Astrocyte (in vitro differentiated cells and primary cell): ENCODE data around the gene RPS6KA2. TPM values are rescaled to one million over a fixed set of nuclear protein-coding genes. Genes with fewer than 3 reads are reported as not detected.
A peak's percentile ranks its signal among the peaks of the same experiment; 100 is the strongest.
"Not testable (repeated sequence)": the region's sequence is repeated elsewhere in the genome, so short reads cannot be mapped to it uniquely, and the experiment has no call there.

Source experiments
- DNase-seq: peaks from one replicate; pipeline ENCODE4 v3.0.0-alpha.2; 2010; ENCODE audit warnings: low read depth
- FAIRE-seq: peaks from 2 replicates; lab custom pipeline; 2011; peaks lifted over from hg19 to GRCh38; lab: Jason Lieb, UNC
- H2AFZ ChIP-seq: 2 replicates; pipeline ENCODE4 v1.6.0; 2012; ENCODE audit warnings: low read depth, low read length, inconsistent platforms
- H3K27ac ChIP-seq: 2 replicates; pipeline ENCODE4 v1.5.1; 2011; ENCODE audit warnings: low read depth, low read length, inconsistent platforms
- H3K27me3 ChIP-seq: 2 replicates; pipeline ENCODE4 v1.6.0; 2011; ENCODE audit warnings: low read length, inconsistent platforms; ENCODE audit not compliant: insufficient read depth
- H3K36me3 ChIP-seq: 2 replicates; pipeline ENCODE4 v1.5.1; 2011; ENCODE audit warnings: low read length, inconsistent platforms; ENCODE audit not compliant: insufficient read depth
- H3K4me1 ChIP-seq: 2 replicates; pipeline ENCODE4 v1.5.1; 2011; ENCODE audit warnings: low read length, inconsistent platforms; ENCODE audit not compliant: insufficient read depth
- H3K4me2 ChIP-seq: 2 replicates; pipeline ENCODE4 v1.6.0; 2012; ENCODE audit warnings: low read length, inconsistent platforms
- H3K4me3 ChIP-seq: 2 replicates; pipeline ENCODE4 v1.5.1; 2011; ENCODE audit warnings: low read depth, mild to moderate bottlenecking, low read length, inconsistent platforms; ENCODE audit not compliant: insufficient read depth
- H3K79me2 ChIP-seq: 2 replicates; pipeline ENCODE4 v1.6.0; 2012; ENCODE audit warnings: mild to moderate bottlenecking, low read length, inconsistent platforms; ENCODE audit not compliant: insufficient read depth
- H3K9ac ChIP-seq: 2 replicates; pipeline ENCODE4 v1.6.0; 2012; ENCODE audit warnings: mild to moderate bottlenecking, low read length, inconsistent platforms
- H3K9me3 ChIP-seq: 2 replicates; pipeline ENCODE4 v1.5.1; 2012; ENCODE audit warnings: low read depth, mild to moderate bottlenecking, low read length, inconsistent platforms; ENCODE audit not compliant: insufficient read depth
- H4K20me1 ChIP-seq: 2 replicates; pipeline ENCODE4 v1.6.0; 2012; ENCODE audit warnings: low read length, inconsistent platforms; ENCODE audit not compliant: insufficient read depth
- H3K27ac Mint-ChIP-seq: one replicate; pipeline ENCODE4 v1.8.0; 2021; ENCODE audit warnings: mild to moderate bottlenecking, mixed read lengths; ENCODE audit not compliant: unreplicated experiment
- H3K27me3 Mint-ChIP-seq: one replicate; pipeline ENCODE4 v1.8.0; 2021; ENCODE audit warnings: low read depth, mixed read lengths; ENCODE audit not compliant: unreplicated experiment
- H3K36me3 Mint-ChIP-seq: one replicate; pipeline ENCODE4 v1.8.0; 2021; ENCODE audit warnings: low read depth, mixed read lengths; ENCODE audit not compliant: unreplicated experiment
- H3K4me1 Mint-ChIP-seq: one replicate; pipeline ENCODE4 v1.8.0; 2021; ENCODE audit warnings: low read depth, mixed read lengths; ENCODE audit not compliant: unreplicated experiment
- H3K4me3 Mint-ChIP-seq: one replicate; pipeline ENCODE4 v1.8.0; 2021; ENCODE audit warnings: mild to moderate bottlenecking, moderate library complexity, mixed read lengths; ENCODE audit not compliant: unreplicated experiment
- H3K9me3 Mint-ChIP-seq: one replicate; pipeline ENCODE4 v1.8.0; 2021; ENCODE audit warnings: mild to moderate bottlenecking, mixed read lengths; ENCODE audit not compliant: unreplicated experiment
- EZH2 ChIP-seq: IDR thresholded peaks from 2 replicates; pipeline ENCODE4 v1.6.1; 2012; ENCODE audit warnings: mild to moderate bottlenecking, low read length, inconsistent platforms; ENCODE audit not compliant: insufficient read depth
- total RNA-seq: library from RNA; stranded (reverse); gene quantifications from 2 replicates; pipeline ENCODE4 v1.2.1, GENCODE V29; 2021
- TF ChIP-seq, protein P1 (sequence below): IDR thresholded peaks from 2 replicates; pipeline ENCODE4 v1.5.1; 2011; ENCODE audit warnings: low read depth, mild to moderate bottlenecking, inconsistent platforms, low read length, moderate library complexity; ENCODE audit not compliant: insufficient read depth

The RPS6KA2 gene
- total RNA-seq, 1 donor from 2014 or later, result 33.5 TPM

DNA sequence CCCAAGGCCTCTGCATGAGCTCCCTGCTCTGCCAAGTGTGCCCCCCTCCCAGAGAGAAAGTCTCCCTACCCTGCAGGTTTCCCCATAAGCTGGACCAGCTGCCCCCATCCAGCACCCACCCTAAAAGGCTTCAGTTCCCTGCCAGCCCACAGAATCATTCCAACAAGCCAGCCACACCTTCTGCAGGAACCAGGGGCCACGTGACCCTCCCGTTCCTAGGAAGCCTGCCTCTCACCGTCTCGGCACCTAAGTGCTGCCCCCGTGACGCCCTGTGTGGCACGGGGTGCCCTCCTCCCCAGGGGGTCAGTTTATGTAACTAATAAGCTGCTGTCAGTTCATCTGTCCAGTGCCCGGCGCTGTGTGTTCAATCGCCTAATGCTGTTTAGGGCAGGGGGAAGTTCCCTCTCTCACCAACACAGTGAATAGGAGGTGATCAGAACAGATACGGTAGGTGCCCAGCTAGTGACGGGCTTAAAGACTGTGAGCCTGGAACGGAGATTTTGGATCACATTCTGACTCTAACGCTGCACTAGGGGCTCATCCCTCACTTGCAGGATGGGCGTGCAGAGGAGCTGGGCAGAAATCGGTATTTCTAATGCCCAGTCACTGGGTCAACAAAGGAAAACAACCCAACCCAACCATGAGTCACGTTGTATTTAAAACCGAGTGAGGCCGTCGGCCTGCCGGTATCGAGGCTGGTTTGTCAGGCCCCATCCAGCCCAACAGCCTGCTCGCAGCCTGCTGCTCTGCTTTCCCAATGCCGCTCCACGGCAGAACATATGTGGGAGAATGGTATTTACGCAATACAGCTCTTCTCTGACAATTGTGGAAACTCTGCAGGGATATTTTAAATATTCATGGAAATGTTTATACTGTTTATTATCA, 96.6 kb downstream of the RPS6KA2 start:
- Mint-ChIP-seq H3K27me3 (no peaks in the 10 kb centered on the region), H3K9me3 (peaks cover 3% of the 10 kb centered on the region), H3K4me3 (no peak overlapping the region), H3K27ac (no peak overlapping the region), H3K4me1 (peaks cover 11% of the 10 kb centered on the region), H3K36me3 (peaks cover 31% of the 10 kb centered on the region)
- Histone ChIP-seq H3K4me2 (peak overlapping the region; percentile 9), H3K9me3 (no peaks in the 10 kb centered on the region), H3K36me3 (no peaks in the 10 kb centered on the region), H3K27me3 (no peaks in the 10 kb centered on the region), H3K79me2 (no peaks in the 10 kb centered on the region), H3K9ac (no peak overlapping the region), H3K4me3 (no peak overlapping the region), H4K20me1 (no peaks in the 10 kb centered on the region), H3K27ac (no peak overlapping the region), H3K4me1 (no peaks in the 10 kb centered on the region), H2AFZ (no peak overlapping the region)
- FAIRE-seq, result no peak
- DNase-seq, result peak; percentile 16
- TF ChIP-seq EZH2, result no peak
- TF ChIP-seq, protein P1, sequence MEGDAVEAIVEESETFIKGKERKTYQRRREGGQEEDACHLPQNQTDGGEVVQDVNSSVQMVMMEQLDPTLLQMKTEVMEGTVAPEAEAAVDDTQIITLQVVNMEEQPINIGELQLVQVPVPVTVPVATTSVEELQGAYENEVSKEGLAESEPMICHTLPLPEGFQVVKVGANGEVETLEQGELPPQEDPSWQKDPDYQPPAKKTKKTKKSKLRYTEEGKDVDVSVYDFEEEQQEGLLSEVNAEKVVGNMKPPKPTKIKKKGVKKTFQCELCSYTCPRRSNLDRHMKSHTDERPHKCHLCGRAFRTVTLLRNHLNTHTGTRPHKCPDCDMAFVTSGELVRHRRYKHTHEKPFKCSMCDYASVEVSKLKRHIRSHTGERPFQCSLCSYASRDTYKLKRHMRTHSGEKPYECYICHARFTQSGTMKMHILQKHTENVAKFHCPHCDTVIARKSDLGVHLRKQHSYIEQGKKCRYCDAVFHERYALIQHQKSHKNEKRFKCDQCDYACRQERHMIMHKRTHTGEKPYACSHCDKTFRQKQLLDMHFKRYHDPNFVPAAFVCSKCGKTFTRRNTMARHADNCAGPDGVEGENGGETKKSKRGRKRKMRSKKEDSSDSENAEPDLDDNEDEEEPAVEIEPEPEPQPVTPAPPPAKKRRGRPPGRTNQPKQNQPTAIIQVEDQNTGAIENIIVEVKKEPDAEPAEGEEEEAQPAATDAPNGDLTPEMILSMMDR, result no peak

- FAIRE-seq, result no peak
Observed at GRCh38 chr6:166529586-166529985, 97.5 kb downstream of the RPS6KA2 start.

DNA sequence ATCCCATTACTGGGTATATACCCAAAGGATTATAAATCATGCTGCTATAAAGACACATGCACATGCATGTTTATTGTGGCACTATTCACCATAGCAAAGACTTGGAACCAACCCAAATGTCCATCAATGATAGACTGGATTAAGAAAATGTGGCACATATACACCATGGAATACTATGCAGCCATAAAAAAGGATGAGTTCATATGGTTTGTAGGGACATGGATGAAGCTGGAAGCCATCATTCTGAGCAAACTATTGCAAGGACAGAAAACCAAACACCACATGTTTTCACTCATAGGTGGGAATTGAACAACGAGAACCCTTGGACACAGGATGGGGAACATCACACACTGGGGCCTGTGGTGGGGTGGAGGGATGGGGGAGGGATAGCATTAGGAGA, 98.0 kb downstream of the RPS6KA2 start:
- not testable (repeated sequence) for H3K4me3 Mint-ChIP-seq, H3K79me2 ChIP-seq, H3K4me2 ChIP-seq, H3K9me3 ChIP-seq, H3K36me3 ChIP-seq, H2AFZ ChIP-seq, H3K4me3 ChIP-seq, H3K4me1 ChIP-seq, H3K27ac Mint-ChIP-seq, H3K27me3 Mint-ChIP-seq, H3K9me3 Mint-ChIP-seq, FAIRE-seq, DNase-seq, H3K27ac ChIP-seq, H3K9ac ChIP-seq, H3K27me3 ChIP-seq, H4K20me1 ChIP-seq
- H3K36me3 Mint-ChIP-seq, result peaks cover 30% of the 10 kb centered on the region
- H3K4me1 Mint-ChIP-seq, result peaks cover 11% of the 10 kb centered on the region

More at GRCh38 chr6:166529586-166529985, 97.5 kb downstream of the RPS6KA2 start:
- H4K20me1 ChIP-seq, result peaks cover 5% of the 10 kb centered on the region
- no peak overlapping the region for H3K4me2 ChIP-seq
- no peak overlapping the region for H3K27ac ChIP-seq
- no peak overlapping the region for H3K4me3 Mint-ChIP-seq
- H3K9me3 Mint-ChIP-seq, result peaks cover 3% of the 10 kb centered on the region
- H3K4me1 ChIP-seq, result no peaks in the 10 kb centered on the region
- peaks cover 28% of the 10 kb centered on the region for H3K36me3 Mint-ChIP-seq
- peaks cover 11% of the 10 kb centered on the region for H3K4me1 Mint-ChIP-seq
- TF ChIP-seq, protein P1, result no peak
- TF ChIP-seq EZH2, result no peak
- no peaks in the 10 kb centered on the region for H3K36me3 ChIP-seq
- H3K9ac ChIP-seq, result no peak overlapping the region
- H3K27ac Mint-ChIP-seq, result no peak overlapping the region
- H3K79me2 ChIP-seq, result no peaks in the 10 kb centered on the region
- H3K27me3 Mint-ChIP-seq, result no peaks in the 10 kb centered on the region
- H3K27me3 ChIP-seq, result no peaks in the 10 kb centered on the region
- peak; percentile 24 for DNase-seq
- H3K4me3 ChIP-seq, result no peak overlapping the region
- no peaks in the 10 kb centered on the region for H3K9me3 ChIP-seq
- no peak overlapping the region for H2AFZ ChIP-seq
